Spleen (tissue), 7 donors: ENCODE measurements around the gene C5orf15.

Experiments
- POLR2A ChIP-seq, 3 donors: fragments of 450-650 bp; IDR thresholded peaks; one replicate each; pipeline ENCODE4 v1.5.1; 2017; ENCODE audit warnings: antibody characterized with exemption in 3 of 3, mild to moderate bottlenecking in 1 of 3
- TF ChIP-seq, protein P1 (sequence below), 11 experiments: fragments of 200-600 bp in 7 of 11; fragments of 450-650 bp in 4 of 11; sonication (generic) in 4 of 11; IDR thresholded peaks in 8 of 11; conservative IDR thresholded peaks in 3 of 11; 1 replicate in 7 of 11; 2 replicates in 4 of 11; pipeline versions ENCODE4 v1.4.0 to v1.8.0; 2016 to 2021; ENCODE audit warnings: antibody characterized with exemption in 11 of 11, inconsistent platforms in 4 of 11, mild to moderate bottlenecking in 1 of 11
- donor health status: DM: no; HTN: no; CAD: no; lungs with moderate emphysema.
- donor health status: DM: no; HTN: no; CAD: no.
- donor health status: DM: no; HTN: no; CAD: no.

DNA sequence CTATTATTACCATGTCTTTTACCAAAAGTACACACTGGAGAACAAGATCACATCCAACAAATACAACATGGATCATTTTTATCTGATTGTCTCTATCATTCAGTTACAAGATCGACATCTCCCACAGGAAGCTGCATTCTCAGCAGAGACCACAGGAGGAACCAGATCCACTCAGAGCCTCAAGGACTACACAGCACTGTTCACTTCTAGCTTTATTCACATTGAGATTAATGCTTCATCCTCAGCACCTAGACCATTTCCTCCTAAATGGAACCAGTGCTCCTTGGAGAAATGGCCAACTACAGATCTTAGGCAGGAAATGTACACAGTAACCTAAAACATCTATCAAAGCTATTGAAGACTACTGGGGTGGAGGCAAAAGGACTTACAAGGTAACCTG, 13.3 kb upstream of the C5orf15 start:
- TF ChIP-seq POLR2A (IDR thresholded peaks at IDR 0.05), result no peak
- TF ChIP-seq, protein P1, sequence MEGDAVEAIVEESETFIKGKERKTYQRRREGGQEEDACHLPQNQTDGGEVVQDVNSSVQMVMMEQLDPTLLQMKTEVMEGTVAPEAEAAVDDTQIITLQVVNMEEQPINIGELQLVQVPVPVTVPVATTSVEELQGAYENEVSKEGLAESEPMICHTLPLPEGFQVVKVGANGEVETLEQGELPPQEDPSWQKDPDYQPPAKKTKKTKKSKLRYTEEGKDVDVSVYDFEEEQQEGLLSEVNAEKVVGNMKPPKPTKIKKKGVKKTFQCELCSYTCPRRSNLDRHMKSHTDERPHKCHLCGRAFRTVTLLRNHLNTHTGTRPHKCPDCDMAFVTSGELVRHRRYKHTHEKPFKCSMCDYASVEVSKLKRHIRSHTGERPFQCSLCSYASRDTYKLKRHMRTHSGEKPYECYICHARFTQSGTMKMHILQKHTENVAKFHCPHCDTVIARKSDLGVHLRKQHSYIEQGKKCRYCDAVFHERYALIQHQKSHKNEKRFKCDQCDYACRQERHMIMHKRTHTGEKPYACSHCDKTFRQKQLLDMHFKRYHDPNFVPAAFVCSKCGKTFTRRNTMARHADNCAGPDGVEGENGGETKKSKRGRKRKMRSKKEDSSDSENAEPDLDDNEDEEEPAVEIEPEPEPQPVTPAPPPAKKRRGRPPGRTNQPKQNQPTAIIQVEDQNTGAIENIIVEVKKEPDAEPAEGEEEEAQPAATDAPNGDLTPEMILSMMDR (IDR thresholded peaks at IDR 0.05 in 8 of 11, conservative IDR thresholded peaks at IDR 0.05 in 3 of 11), result no peak
